Brain microvascular endothelial cell (primary cell): Measurements from ENCODE around the gene C11orf21.

Experiments
- DNase-seq: peaks from one replicate; pipeline ENCODE4 v3.0.0-alpha.2; 2020
- H3K27ac ChIP-seq: fragments of 250-450 bp; sonication (Bioruptor Pico); 2 replicates; pipeline ENCODE4 v1.5.1; 2020; ENCODE audit warnings: mild to moderate bottlenecking, moderate library complexity
- H3K27me3 ChIP-seq: fragments of 250-450 bp; sonication (Bioruptor Pico); replicated peaks from 2 replicates; pipeline ENCODE4 v1.5.1; 2020; ENCODE audit warnings: mild to moderate bottlenecking
- H3K36me3 ChIP-seq: fragments of 250-450 bp; sonication (Bioruptor Pico); replicated peaks from 2 replicates; pipeline ENCODE4 v1.5.1; 2020; ENCODE audit warnings: mild to moderate bottlenecking
- H3K4me3 ChIP-seq: 2 replicates; pipeline ENCODE4 v1.5.1; 2011; ENCODE audit warnings: low read depth, mild to moderate bottlenecking, control low read depth, low read length, moderate library complexity
- CTCF ChIP-seq: IDR thresholded peaks from 2 replicates; pipeline ENCODE4 v1.5.1; 2011; ENCODE audit warnings: low read depth, mild to moderate bottlenecking, moderate library complexity, low read length, control low read depth, inconsistent platforms; ENCODE audit errors: missing control alignments
- in situ Hi-C: cut with HindIII; loops from 2 replicates; pipeline ENCODE4 v1.10.0; 2017; ENCODE audit warnings: low sequenced_read_pairs, low pct_ligation_motif_present

The C11orf21 gene

GRCh38 chr11:2266586-2267305 is 35.0 kb downstream of the C11orf21 start:
- H3K4me3 ChIP-seq, result no peak overlapping the region
- DNase-seq, result no peak
- H3K36me3 ChIP-seq, result no peaks in the 10 kb centered on the region
- TF ChIP-seq CTCF, result no peak
- no peak overlapping the region for H3K27ac ChIP-seq
- in situ Hi-C loops, result no loop called here
- H3K27me3 ChIP-seq, result peaks cover 43% of the 10 kb centered on the region

GRCh38 chr11:2265854-2266585 is 35.7 kb downstream of the C11orf21 start:
- Histone ChIP-seq H3K4me3 (no peak overlapping the region), H3K36me3 (no peaks in the 10 kb centered on the region), H3K27me3 (peaks cover 36% of the 10 kb centered on the region), H3K27ac (no peak overlapping the region)
- in situ Hi-C loops, result no loop called here
- DNase-seq, result no peak
- TF ChIP-seq CTCF, result no peak

GRCh38 chr11:2265396-2265795 is 36.3 kb downstream of the C11orf21 start:
- Histone ChIP-seq H3K4me3 (no peak overlapping the region), H3K27ac (no peak overlapping the region), H3K36me3 (no peaks in the 10 kb centered on the region), H3K27me3 (peaks cover 30% of the 10 kb centered on the region)
- in situ Hi-C loops, result no loop called here
- no peak for DNase-seq
- TF ChIP-seq CTCF, result no peak

- DNase-seq, result no peak
- Histone ChIP-seq H3K36me3 (no peaks in the 10 kb centered on the region), H3K4me3 (no peak overlapping the region), H3K27me3 (peaks cover 22% of the 10 kb centered on the region), H3K27ac (no peak overlapping the region)
- TF ChIP-seq CTCF, result no peak
- in situ Hi-C loops, result no loop called here
Observed at GRCh38 chr11:2264366-2265053, 37.2 kb downstream of the C11orf21 start.

GRCh38 chr11:2263724-2264360 is 37.9 kb downstream of the C11orf21 start:
- Histone ChIP-seq H3K36me3 (no peaks in the 10 kb centered on the region), H3K27ac (no peak overlapping the region), H3K27me3 (peaks cover 16% of the 10 kb centered on the region), H3K4me3 (no peak overlapping the region)
- in situ Hi-C loops, result no loop called here
- TF ChIP-seq CTCF, result no peak
- no peak for DNase-seq
